Karpas-422 (cell line): ENCODE results near the gene SEMA3F. TPM values are rescaled to one million over a fixed set of nuclear protein-coding genes. Genes with fewer than 3 reads are reported as not detected.

ENCODE experiments used
- DNase-seq: peaks from one replicate; pipeline ENCODE4 v3.0.0-alpha.2; 2015
- H2AFZ ChIP-seq: fragments of 200-600 bp; sonication (generic); 2 replicates; pipeline ENCODE4 v1.6.1; 2014; ENCODE audit warnings: antibody characterized with exemption, low read length, mixed read lengths
- H3K27ac ChIP-seq: fragments of 200-600 bp; sonication (generic); 2 replicates; pipeline ENCODE4 v1.5.1; 2014; ENCODE audit warnings: mild to moderate bottlenecking, low read length, moderate library complexity
- H3K27me3 ChIP-seq: fragments of 200-600 bp; sonication (generic); 2 replicates; pipeline ENCODE4 v1.6.1; 2014; ENCODE audit warnings: low read length, mixed read lengths
- H3K36me3 ChIP-seq: fragments of 200-600 bp; sonication (generic); 2 replicates; pipeline ENCODE4 v1.6.1; 2014; ENCODE audit warnings: low read length, mixed read lengths; ENCODE audit not compliant: insufficient read depth
- H3K4me1 ChIP-seq: fragments of 200-600 bp; sonication (generic); 2 replicates; pipeline ENCODE4 v1.6.1; 2014; ENCODE audit warnings: mild to moderate bottlenecking, low read length, mixed read lengths
- H3K4me2 ChIP-seq: fragments of 200-600 bp; sonication (generic); 2 replicates; pipeline ENCODE4 v1.6.1; 2014; ENCODE audit warnings: low read length, low read depth, mild to moderate bottlenecking; ENCODE audit not compliant: poor library complexity, severe bottlenecking
- H3K4me3 ChIP-seq: fragments of 200-600 bp; sonication (generic); 2 replicates; pipeline ENCODE4 v1.5.1; 2014; ENCODE audit warnings: mild to moderate bottlenecking, antibody characterized with exemption, low read length, mixed read lengths
- H3K79me2 ChIP-seq: fragments of 200-600 bp; sonication (generic); 2 replicates; pipeline ENCODE4 v1.6.1; 2014; ENCODE audit warnings: mild to moderate bottlenecking, low read length, mixed read lengths
- H3K9ac ChIP-seq: fragments of 200-600 bp; sonication (generic); 2 replicates; pipeline ENCODE4 v1.6.0; 2014; ENCODE audit warnings: low read length
- H3K9me2 ChIP-seq: fragments of 200-600 bp; sonication (generic), shearing (Covaris generic); replicated peaks from 2 replicates; pipeline ENCODE4 v1.6.0; 2014; ENCODE audit warnings: mild to moderate bottlenecking, low read length, moderate library complexity; ENCODE audit not compliant: insufficient read depth
- H3K9me3 ChIP-seq: fragments of 300-700, 200-600 bp; sonication (generic); 2 replicates; pipeline ENCODE4 v1.6.1; 2014; ENCODE audit warnings: low read length, mixed read lengths
- H4K20me1 ChIP-seq: fragments of 200-600 bp; sonication (generic); 2 replicates; pipeline ENCODE4 v1.6.1; 2014; ENCODE audit warnings: mild to moderate bottlenecking, antibody characterized with exemption, low read length, low read depth; ENCODE audit not compliant: insufficient read depth
- total RNA-seq: library from RNA; depleted of rRNA; stranded (reverse); fragments of >200 nt; shearing (Covaris generic); gene quantifications from 2 replicates; pipeline ENCODE4 v1.2.3, GENCODE V29; 2014; ENCODE audit warnings: low replicate concordance

The SEMA3F gene
- total RNA-seq, 1 experiment from 2014 or later: not detected

DNA sequence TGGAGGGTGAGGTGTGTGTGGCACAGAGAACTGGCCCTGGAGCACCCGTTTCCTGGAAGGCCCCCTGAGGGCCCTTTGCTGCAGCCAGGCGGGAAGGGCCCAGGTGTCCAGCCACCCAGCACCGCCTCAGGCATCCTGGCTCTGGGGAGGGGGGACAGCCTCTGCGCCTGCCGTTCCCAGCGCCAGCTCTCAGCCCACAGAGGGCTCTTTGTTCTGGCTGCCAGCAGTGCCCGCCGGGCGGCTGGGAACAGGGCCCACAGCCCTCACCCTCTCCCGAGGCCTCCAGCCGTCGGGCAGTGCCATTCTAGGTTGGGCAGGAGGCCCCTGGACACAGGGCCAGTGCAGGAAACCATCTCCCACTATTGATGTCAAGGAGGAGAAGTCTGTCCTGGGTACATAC is 58.2 kb downstream of the SEMA3F start:
- H4K20me1 ChIP-seq: no peaks in the 10 kb centered on the region
- H3K4me1 ChIP-seq: no peaks in the 10 kb centered on the region
- H3K4me2 ChIP-seq: no peak overlapping the region
- no peak overlapping the region for H3K27ac ChIP-seq
- H3K9me2 ChIP-seq: no peaks in the 10 kb centered on the region
- no peaks in the 10 kb centered on the region for H3K36me3 ChIP-seq
- no peaks in the 10 kb centered on the region for H3K27me3 ChIP-seq
- H3K4me3 ChIP-seq: no peak overlapping the region
- DNase-seq: no peak
- no peaks in the 10 kb centered on the region for H3K9me3 ChIP-seq
- no peak overlapping the region for H3K9ac ChIP-seq
- no peaks in the 10 kb centered on the region for H3K79me2 ChIP-seq
- H2AFZ ChIP-seq: no peak overlapping the region

DNA sequence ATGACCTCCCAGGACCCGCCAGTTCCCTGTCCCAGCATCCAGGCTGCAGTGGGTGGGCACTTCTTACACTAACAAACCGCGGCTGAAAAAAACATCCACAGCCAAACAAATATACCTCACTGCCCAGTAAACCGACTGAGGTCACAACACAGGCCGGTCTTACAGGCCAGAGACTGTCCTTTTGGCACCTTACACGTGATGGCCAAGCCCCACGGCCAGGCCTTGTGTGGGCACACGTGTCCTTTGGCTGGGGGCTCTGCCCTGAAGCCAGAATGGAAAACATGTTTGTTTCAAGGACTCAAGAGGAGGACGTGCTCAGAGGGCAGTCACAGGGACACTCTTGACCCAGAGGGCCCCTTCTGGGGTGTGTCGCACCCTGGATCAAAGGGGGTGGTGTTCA is 59.7 kb downstream of the SEMA3F start:
- H3K9ac ChIP-seq: no peak overlapping the region
- no peaks in the 10 kb centered on the region for H3K27me3 ChIP-seq
- no peak overlapping the region for H3K4me3 ChIP-seq
- H3K4me2 ChIP-seq: no peak overlapping the region
- H3K4me1 ChIP-seq: no peaks in the 10 kb centered on the region
- H3K27ac ChIP-seq: no peak overlapping the region
- no peak overlapping the region for H2AFZ ChIP-seq
- no peaks in the 10 kb centered on the region for H3K9me2 ChIP-seq
- H4K20me1 ChIP-seq: no peaks in the 10 kb centered on the region
- DNase-seq: no peak
- no peaks in the 10 kb centered on the region for H3K36me3 ChIP-seq
- H3K9me3 ChIP-seq: no peaks in the 10 kb centered on the region
- no peaks in the 10 kb centered on the region for H3K79me2 ChIP-seq

DNA sequence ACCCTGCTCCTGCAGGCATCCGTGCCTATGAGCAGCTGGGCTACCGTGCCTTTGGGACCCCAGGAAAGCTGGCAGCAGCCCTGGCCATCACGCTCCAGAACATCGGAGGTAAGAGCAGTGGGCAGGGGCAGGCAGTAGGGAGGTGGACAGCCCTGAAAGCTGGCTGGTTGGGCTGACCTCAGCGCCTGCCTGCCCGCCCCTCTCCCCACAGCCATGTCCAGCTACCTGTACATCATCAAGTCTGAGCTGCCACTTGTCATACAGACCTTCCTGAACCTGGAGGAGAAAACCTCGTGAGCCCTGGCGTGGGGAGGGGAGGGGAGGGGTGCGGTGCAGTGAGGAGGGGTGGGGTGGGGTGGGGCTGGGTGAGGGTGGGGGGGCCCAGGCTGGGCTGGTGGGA is 60.4 kb downstream of the SEMA3F start:
- no peak overlapping the region for H3K4me2 ChIP-seq
- DNase-seq: no peak
- H3K9ac ChIP-seq: no peak overlapping the region
- no peaks in the 10 kb centered on the region for H3K9me3 ChIP-seq
- no peak overlapping the region for H3K27ac ChIP-seq
- no peaks in the 10 kb centered on the region for H3K79me2 ChIP-seq
- no peak overlapping the region for H2AFZ ChIP-seq
- H4K20me1 ChIP-seq: no peaks in the 10 kb centered on the region
- no peaks in the 10 kb centered on the region for H3K9me2 ChIP-seq
- H3K27me3 ChIP-seq: no peaks in the 10 kb centered on the region
- H3K36me3 ChIP-seq: no peaks in the 10 kb centered on the region
- H3K4me3 ChIP-seq: no peak overlapping the region
- H3K4me1 ChIP-seq: no peaks in the 10 kb centered on the region

DNA sequence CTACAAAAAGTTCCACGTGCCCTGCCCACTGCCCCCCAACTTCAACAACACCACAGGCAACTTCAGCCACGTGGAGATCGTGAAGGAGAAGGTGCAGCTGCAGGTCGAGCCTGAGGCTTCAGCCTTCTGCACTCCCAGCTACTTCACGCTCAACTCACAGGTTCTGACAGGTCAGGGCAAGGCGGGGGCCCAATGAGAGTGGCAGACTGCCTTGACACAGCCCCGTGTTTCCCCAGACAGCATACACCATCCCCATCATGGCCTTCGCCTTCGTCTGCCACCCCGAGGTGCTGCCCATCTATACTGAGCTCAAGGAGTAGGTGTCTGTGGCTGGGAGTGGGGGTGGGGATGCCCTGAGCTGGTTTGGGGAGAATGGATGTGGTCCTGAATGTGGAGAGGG is 62.6 kb downstream of the SEMA3F start:
- no peak overlapping the region for H2AFZ ChIP-seq
- H4K20me1 ChIP-seq: no peaks in the 10 kb centered on the region
- no peaks in the 10 kb centered on the region for H3K9me3 ChIP-seq
- no peaks in the 10 kb centered on the region for H3K27me3 ChIP-seq
- H3K27ac ChIP-seq: no peak overlapping the region
- H3K79me2 ChIP-seq: no peaks in the 10 kb centered on the region
- no peak overlapping the region for H3K9ac ChIP-seq
- no peaks in the 10 kb centered on the region for H3K36me3 ChIP-seq
- no peaks in the 10 kb centered on the region for H3K9me2 ChIP-seq
- DNase-seq: no peak
- H3K4me2 ChIP-seq: no peak overlapping the region
- no peaks in the 10 kb centered on the region for H3K4me1 ChIP-seq
- no peak overlapping the region for H3K4me3 ChIP-seq

DNA sequence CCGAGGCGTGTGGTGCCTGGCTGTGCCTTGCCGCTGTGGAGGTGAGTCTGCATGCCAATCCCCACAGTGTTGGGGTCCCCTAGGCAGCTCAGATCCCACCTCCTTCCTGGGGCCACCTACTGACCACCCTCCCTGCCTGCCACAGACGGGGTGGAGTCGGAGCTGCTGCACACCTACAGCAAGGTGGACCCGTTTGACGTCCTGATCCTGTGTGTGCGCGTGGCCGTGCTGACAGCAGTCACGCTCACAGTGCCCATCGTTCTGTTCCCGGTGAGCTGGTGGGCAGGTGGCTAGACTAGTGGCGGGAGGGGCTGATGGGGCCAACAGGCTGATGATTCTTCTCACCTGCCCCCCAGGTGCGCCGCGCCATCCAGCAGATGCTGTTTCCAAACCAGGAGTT is 63.3 kb downstream of the SEMA3F start:
- H3K4me2 ChIP-seq: no peak overlapping the region
- H3K27ac ChIP-seq: no peak overlapping the region
- H3K4me3 ChIP-seq: no peak overlapping the region
- no peak overlapping the region for H3K9ac ChIP-seq
- H4K20me1 ChIP-seq: no peaks in the 10 kb centered on the region
- no peak overlapping the region for H2AFZ ChIP-seq
- no peak for DNase-seq
- H3K4me1 ChIP-seq: no peaks in the 10 kb centered on the region
- H3K27me3 ChIP-seq: no peaks in the 10 kb centered on the region
- no peaks in the 10 kb centered on the region for H3K9me2 ChIP-seq
- H3K79me2 ChIP-seq: no peaks in the 10 kb centered on the region
- no peaks in the 10 kb centered on the region for H3K36me3 ChIP-seq
- no peaks in the 10 kb centered on the region for H3K9me3 ChIP-seq

DNA sequence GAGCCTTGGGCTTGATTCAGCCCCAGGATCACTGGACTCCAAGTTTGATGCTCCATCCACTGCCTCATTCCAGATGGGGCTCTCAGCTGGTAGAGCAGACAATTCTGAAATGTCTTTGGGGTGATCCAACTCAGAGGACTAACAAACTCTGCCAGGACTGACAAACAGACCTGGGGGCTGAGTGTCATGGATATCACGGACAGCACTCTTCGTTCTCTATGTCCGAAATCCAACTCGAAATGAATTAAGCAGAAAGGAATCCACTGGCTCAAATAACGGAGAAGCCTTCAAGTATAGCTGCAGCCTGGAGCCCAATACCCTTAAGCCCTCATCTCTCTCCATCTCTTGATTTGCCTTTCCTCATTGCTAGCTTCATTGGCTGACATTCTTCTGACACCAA is 64.2 kb downstream of the SEMA3F start:
- H3K4me1 ChIP-seq: no peaks in the 10 kb centered on the region
- H3K27ac ChIP-seq: no peak overlapping the region
- no peak for DNase-seq
- no peaks in the 10 kb centered on the region for H3K9me2 ChIP-seq
- H2AFZ ChIP-seq: no peak overlapping the region
- H3K4me2 ChIP-seq: no peak overlapping the region
- H3K9ac ChIP-seq: no peak overlapping the region
- no peaks in the 10 kb centered on the region for H4K20me1 ChIP-seq
- H3K79me2 ChIP-seq: no peaks in the 10 kb centered on the region
- no peaks in the 10 kb centered on the region for H3K36me3 ChIP-seq
- no peaks in the 10 kb centered on the region for H3K27me3 ChIP-seq
- H3K9me3 ChIP-seq: no peaks in the 10 kb centered on the region
- H3K4me3 ChIP-seq: no peak overlapping the region

DNA sequence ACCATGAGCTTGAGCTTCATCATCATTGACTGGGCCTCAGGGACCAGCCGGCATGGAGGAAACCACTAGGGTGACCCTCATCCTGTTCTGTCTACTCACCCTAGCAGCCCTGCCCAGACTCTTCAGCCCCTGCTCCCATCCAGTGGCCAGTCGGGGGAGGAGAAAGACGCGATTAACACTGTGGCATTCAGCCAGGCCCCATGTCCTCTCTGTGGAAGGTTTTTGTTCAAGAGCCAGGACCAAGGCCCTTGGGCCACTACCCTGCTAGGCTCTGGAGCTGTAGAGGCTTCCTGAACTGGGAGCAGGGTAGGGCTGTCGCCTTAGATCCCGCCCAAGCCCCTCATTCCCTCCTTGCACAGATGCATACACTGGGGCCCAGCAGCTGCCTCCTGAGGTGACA is 65.0 kb downstream of the SEMA3F start:
- no peaks in the 10 kb centered on the region for H3K4me1 ChIP-seq
- H2AFZ ChIP-seq: no peak overlapping the region
- no peaks in the 10 kb centered on the region for H3K79me2 ChIP-seq
- H4K20me1 ChIP-seq: no peaks in the 10 kb centered on the region
- no peak for DNase-seq
- H3K36me3 ChIP-seq: no peaks in the 10 kb centered on the region
- H3K4me2 ChIP-seq: no peak overlapping the region
- H3K9me3 ChIP-seq: no peaks in the 10 kb centered on the region
- no peaks in the 10 kb centered on the region for H3K9me2 ChIP-seq
- H3K4me3 ChIP-seq: no peak overlapping the region
- no peaks in the 10 kb centered on the region for H3K27me3 ChIP-seq
- H3K27ac ChIP-seq: no peak overlapping the region
- H3K9ac ChIP-seq: no peak overlapping the region

DNA sequence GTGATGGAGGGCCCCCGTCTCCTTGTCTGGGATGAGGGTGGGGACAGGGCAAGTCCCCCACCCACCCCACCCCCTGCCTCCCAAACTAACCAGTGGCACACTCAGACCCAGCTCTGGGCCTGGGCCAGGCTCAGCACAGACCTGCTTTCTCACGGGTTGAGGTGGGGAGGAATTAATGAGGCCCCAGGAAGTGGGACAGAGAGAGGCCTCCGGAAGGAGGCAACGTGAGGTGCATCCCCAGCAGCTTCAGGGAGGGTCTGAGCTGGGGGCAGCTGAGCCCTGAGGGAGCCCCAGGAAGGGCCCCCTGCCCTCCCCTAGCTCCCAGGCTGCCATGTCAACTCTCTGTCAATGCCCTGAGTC is 65.9 kb downstream of the SEMA3F start:
- DNase-seq: no peak

More for the DNA sequence above, 65.9 kb downstream of the SEMA3F start:
- H3K4me3 ChIP-seq: no peak overlapping the region
- peaks cover 3% of the 10 kb centered on the region; the same call in 1 of the 2 replicates for H3K4me1 ChIP-seq
- no peak overlapping the region for H3K27ac ChIP-seq
- H2AFZ ChIP-seq: no peak overlapping the region
- H3K36me3 ChIP-seq: no peaks in the 10 kb centered on the region
- no peaks in the 10 kb centered on the region for H3K9me2 ChIP-seq
- no peaks in the 10 kb centered on the region for H3K9me3 ChIP-seq
- H3K79me2 ChIP-seq: no peaks in the 10 kb centered on the region
- H4K20me1 ChIP-seq: no peaks in the 10 kb centered on the region
- no peak overlapping the region for H3K9ac ChIP-seq
- H3K4me2 ChIP-seq: no peak overlapping the region
- no peaks in the 10 kb centered on the region for H3K27me3 ChIP-seq
